ENCODE data around the gene ADGRA3. TPM values are rescaled to one million over a fixed set of nuclear protein-coding genes. Genes with fewer than 3 reads are reported as not detected.

The ADGRA3 gene
- total RNA-seq, 1 donor from 2014 or later = 15.8 TPM

GRCh38 chr4:22435652-22436051 is 80.2 kb downstream of the ADGRA3 start:
- Histone ChIP-seq H3K4me1 (no peaks in the 10 kb centered on the region), H3K9me3 (no peaks in the 10 kb centered on the region), H3K36me3 (no peaks in the 10 kb centered on the region), H3K27me3 (ENCODE audit: low read depth) (no peaks in the 10 kb centered on the region), H3K4me3 (no peak overlapping the region), H3K27ac (no peak overlapping the region)
- no peak for TF ChIP-seq CTCF (IDR thresholded peaks at IDR 0.05)
- intact Hi-C loops (cut with DNase I) = no loop called here
- DNase-seq (no peak), ATAC-seq (no peak)

- H3K27ac ChIP-seq = no peak overlapping the region
- ATAC-seq = no peak
- no peaks in the 10 kb centered on the region for H3K36me3 ChIP-seq
- H3K9me3 ChIP-seq = no peaks in the 10 kb centered on the region
- no peaks in the 10 kb centered on the region for H3K4me1 ChIP-seq
- no peak for DNase-seq
- intact Hi-C loops (cut with DNase I) = no loop called here
- peak; percentile 22 for TF ChIP-seq CTCF (IDR thresholded peaks at IDR 0.05)
- no peak overlapping the region for H3K4me3 ChIP-seq
- H3K27me3 ChIP-seq (ENCODE audit: low read depth) = no peaks in the 10 kb centered on the region
These were observed 81.0 kb downstream of the ADGRA3 start for GRCh38 chr4:22434895-22435294.

DNA sequence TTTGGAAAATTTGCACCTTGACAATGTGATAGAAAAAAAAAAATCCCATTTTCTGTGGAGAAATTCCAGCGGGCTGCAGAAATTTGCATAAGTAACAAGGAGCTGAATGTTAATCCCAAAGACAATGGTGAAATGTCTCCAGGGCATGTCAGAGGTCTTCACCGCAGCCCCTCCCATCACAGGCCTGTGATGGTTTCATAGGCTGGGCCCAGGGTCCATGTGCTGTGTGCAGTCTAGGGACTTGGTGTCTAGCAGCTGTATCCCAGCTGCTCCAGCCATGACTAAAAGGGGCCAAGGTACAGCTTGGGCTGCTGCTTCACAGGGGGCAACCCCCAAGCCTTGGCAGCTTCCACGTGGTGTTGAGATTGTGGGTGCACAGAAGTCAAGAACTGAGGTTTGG is 85.2 kb downstream of the ADGRA3 start:
- ATAC-seq (no peak), DNase-seq (no peak)
- Histone ChIP-seq H3K36me3 (no peaks in the 10 kb centered on the region), H3K9me3 (no peaks in the 10 kb centered on the region), H3K4me1 (no peaks in the 10 kb centered on the region), H3K27me3 (ENCODE audit: low read depth) (no peaks in the 10 kb centered on the region), H3K4me3 (no peak overlapping the region), H3K27ac (no peak overlapping the region)
- TF ChIP-seq CTCF (IDR thresholded peaks at IDR 0.05) = no peak
- intact Hi-C loops (cut with DNase I) = no loop called here

DNA sequence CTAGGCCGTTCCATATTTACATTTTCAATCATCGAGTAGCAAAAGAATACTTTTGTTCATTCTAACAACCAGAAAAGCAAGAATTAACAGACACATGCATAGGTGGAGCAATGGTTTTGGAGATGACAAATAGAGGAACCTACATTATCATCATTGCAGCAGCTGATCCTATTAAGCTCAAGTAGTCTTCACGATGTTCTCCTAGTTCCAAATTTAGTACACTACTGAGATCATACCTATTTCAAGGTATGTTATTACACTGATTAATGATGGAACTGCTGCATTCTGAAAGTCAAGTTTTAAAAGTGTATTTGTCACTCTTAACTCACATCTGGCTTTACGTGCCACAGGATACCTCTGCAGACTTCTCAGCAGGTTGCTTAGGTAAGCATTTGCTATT is 87.4 kb downstream of the ADGRA3 start:
- no peak for TF ChIP-seq CTCF (IDR thresholded peaks at IDR 0.05)
- Histone ChIP-seq H3K27ac (no peak overlapping the region), H3K27me3 (ENCODE audit: low read depth) (no peaks in the 10 kb centered on the region), H3K9me3 (no peaks in the 10 kb centered on the region), H3K4me1 (no peaks in the 10 kb centered on the region), H3K36me3 (peaks cover 5% of the 10 kb centered on the region), H3K4me3 (no peak overlapping the region)
- intact Hi-C loops (cut with DNase I) = no loop called here
- ATAC-seq = no peak
- DNase-seq = no peak

GRCh38 chr4:22427675-22428074 is 88.2 kb downstream of the ADGRA3 start:
- Histone ChIP-seq H3K4me1 (no peaks in the 10 kb centered on the region), H3K27ac (no peak overlapping the region), H3K27me3 (ENCODE audit: low read depth) (no peaks in the 10 kb centered on the region), H3K4me3 (no peak overlapping the region), H3K9me3 (no peaks in the 10 kb centered on the region), H3K36me3 (peaks cover 5% of the 10 kb centered on the region)
- no peak for TF ChIP-seq CTCF (IDR thresholded peaks at IDR 0.05)
- no peak for DNase-seq
- intact Hi-C loops (cut with DNase I) = no loop called here
- ATAC-seq = no peak

- Histone ChIP-seq H3K27ac (no peak overlapping the region), H3K36me3 (peaks cover 5% of the 10 kb centered on the region), H3K4me3 (no peak overlapping the region), H3K4me1 (no peaks in the 10 kb centered on the region), H3K9me3 (no peaks in the 10 kb centered on the region), H3K27me3 (ENCODE audit: low read depth) (no peaks in the 10 kb centered on the region)
- ATAC-seq (no peak), DNase-seq (no peak)
- TF ChIP-seq CTCF (IDR thresholded peaks at IDR 0.05) = no peak
- intact Hi-C loops (cut with DNase I) = no loop called here
These were observed 95.6 kb downstream of the ADGRA3 start for GRCh38 chr4:22420291-22420690.

All from lower lobe of right lung (tissue), 2 donors.